Fibroblast of peridontal ligament (primary cell): Measurements from ENCODE around the gene SNRK.

Experiments used
- DNase-seq: peaks from one replicate; pipeline ENCODE4 v3.0.0-alpha.2; 2010; ENCODE audit errors: extremely low read depth

Gene SNRK

GRCh38 chr3:43268636-43269035, 17.7 kb upstream of the SNRK start:
- no peak for DNase-seq

- DNase-seq, result no peak
These were observed 16.3 kb upstream of the SNRK start for GRCh38 chr3:43270078-43270477.

GRCh38 chr3:43273416-43273815, 12.9 kb upstream of the SNRK start:
- no peak for DNase-seq

- no peak for DNase-seq
These were observed 7.3 kb upstream of the SNRK start for GRCh38 chr3:43279082-43279481.

GRCh38 chr3:43279532-43279931, 6.8 kb upstream of the SNRK start:
- no peak for DNase-seq

GRCh38 chr3:43281020-43281419, 5.3 kb upstream of the SNRK start:
- DNase-seq, result no peak

GRCh38 chr3:43284171-43284570, 2.2 kb upstream of the SNRK start:
- no peak for DNase-seq

GRCh38 chr3:43285644-43286043, 696 bp upstream of the SNRK start:
- no peak for DNase-seq

GRCh38 chr3:43286841-43287499, 630 bp downstream of the SNRK start:
- DNase-seq, result peak; percentile 31

GRCh38 chr3:43287500-43287873, 1.1 kb downstream of the SNRK start:
- no peak for DNase-seq

- DNase-seq, result peak; percentile 61
These were observed 2.0 kb downstream of the SNRK start for GRCh38 chr3:43288366-43288765.

GRCh38 chr3:43288850-43289249, 2.5 kb downstream of the SNRK start:
- DNase-seq, result no peak

- peak; percentile 52 for DNase-seq
These were observed 3.1 kb downstream of the SNRK start for GRCh38 chr3:43289401-43289800.

- DNase-seq, result no peak
These were observed 3.6 kb downstream of the SNRK start for GRCh38 chr3:43289841-43290470.

GRCh38 chr3:43290956-43291355, 4.6 kb downstream of the SNRK start:
- DNase-seq, result peak; percentile 27

- no peak for DNase-seq
These were observed 5.2 kb downstream of the SNRK start for GRCh38 chr3:43291546-43291945.

- DNase-seq, result no peak
These were observed 8.6 kb downstream of the SNRK start for GRCh38 chr3:43294975-43295374.

- no peak for DNase-seq
These were observed 10.2 kb downstream of the SNRK start for GRCh38 chr3:43296565-43296964.

- no peak for DNase-seq
These were observed 12.0 kb downstream of the SNRK start for GRCh38 chr3:43298292-43298691.

- DNase-seq, result no peak
These were observed 12.4 kb downstream of the SNRK start for GRCh38 chr3:43298761-43299160.

GRCh38 chr3:43302116-43302880, 16.0 kb downstream of the SNRK start:
- no peak for DNase-seq

- DNase-seq, result no peak
These were observed 17.8 kb downstream of the SNRK start for GRCh38 chr3:43304126-43304525.

GRCh38 chr3:43307226-43307625, 20.9 kb downstream of the SNRK start:
- peak; percentile 65 for DNase-seq
